ENCODE data around the gene RECQL5.

- TF ChIP-seq POLR2A (IDR thresholded peaks at IDR 0.05) = no peak
- TF ChIP-seq CTCF (IDR thresholded peaks at IDR 0.05 in 4 of 5, conservative IDR thresholded peaks at IDR 0.05 in 1 of 5) = no peak
These were observed 12.8 kb downstream of the RECQL5 start for GRCh38 chr17:75654176-75654575.
